Uterus (tissue), 4 donors: ENCODE measurements around the gene NEBL. TPM values are rescaled to one million over a fixed set of nuclear protein-coding genes. Genes with fewer than 3 reads are reported as not detected.

ENCODE experiments used
- DNase-seq, 2 donors: peaks; one replicate each; pipeline ENCODE4 v3.0.0-alpha.2; 2019 to 2020
- H3K27ac ChIP-seq, 2 donors: fragments of 200-600 bp; sonication (generic); 1 replicate in 1 of 2; 2 replicates in 1 of 2; pipeline ENCODE4 v1.5.1; 2016 to 2018
- H3K27me3 ChIP-seq, 2 donors: fragments of 200-600 bp; sonication (generic); one replicate each; pipeline ENCODE4 v1.5.1; 2018 to 2019; ENCODE audit warnings: control low read depth in 1 of 2
- H3K36me3 ChIP-seq, 2 donors: fragments of 200-600 bp; sonication (generic); one replicate each; pipeline ENCODE4 v1.5.1; 2019; ENCODE audit warnings: control low read depth in 1 of 2
- H3K4me1 ChIP-seq, 2 donors: fragments of 200-600 bp; sonication (generic); one replicate each; pipeline ENCODE4 v1.5.1; 2018 to 2019; ENCODE audit warnings: control low read depth in 1 of 2
- H3K4me3 ChIP-seq, 2 donors: fragments of 200-600 bp; sonication (generic); 1 replicate in 1 of 2; 2 replicates in 1 of 2; pipeline ENCODE4 v1.5.1; 2018 to 2019; ENCODE audit warnings: mild to moderate bottlenecking in 1 of 2
- H3K9me3 ChIP-seq, 2 donors: fragments of 200-600 bp; sonication (generic); one replicate each; pipeline ENCODE4 v1.5.1; 2019; ENCODE audit warnings: control low read depth in 1 of 2
- POLR2A ChIP-seq, 2 donors: fragments of 450-650 bp; IDR thresholded peaks; one replicate each; pipeline ENCODE4 v1.6.1; 2016; ENCODE audit warnings: antibody characterized with exemption in 2 of 2, mild to moderate bottlenecking in 1 of 2, moderate library complexity in 1 of 2
- intact Hi-C: fragments of 100-400 bp; cut with DNase I; formaldehyde crosslinking; loops from one replicate; pipeline ENCODE4 v1.15.1; 2023; ENCODE audit warnings: low total_unique reads
- total RNA-seq, 4 donors: library from RNA; depleted of rRNA in 3 of 4; stranded (reverse); fragments of >200 nt in 3 of 4; gene quantifications; one replicate each; pipeline versions ENCODE4 v1.1.0 to v1.2.4, GENCODE V29; 2014 to 2023
- TF ChIP-seq, protein P1 (sequence below), 4 experiments: fragments of 200-600 bp in 2 of 4; fragments of 450-650 bp in 2 of 4; sonication (generic) in 2 of 4; IDR thresholded peaks; one replicate each; pipeline ENCODE4 v1.5.1; 2016 to 2019; ENCODE audit warnings: antibody characterized with exemption in 4 of 4, mild to moderate bottlenecking in 2 of 4, moderate library complexity in 1 of 4
- donor health status: DM: yes; HTN: yes; CAD: no.

The NEBL gene
- total RNA-seq, 4 donors from 2014 or later, result 0.26 to 22.2 (median 1.6) TPM

DNA sequence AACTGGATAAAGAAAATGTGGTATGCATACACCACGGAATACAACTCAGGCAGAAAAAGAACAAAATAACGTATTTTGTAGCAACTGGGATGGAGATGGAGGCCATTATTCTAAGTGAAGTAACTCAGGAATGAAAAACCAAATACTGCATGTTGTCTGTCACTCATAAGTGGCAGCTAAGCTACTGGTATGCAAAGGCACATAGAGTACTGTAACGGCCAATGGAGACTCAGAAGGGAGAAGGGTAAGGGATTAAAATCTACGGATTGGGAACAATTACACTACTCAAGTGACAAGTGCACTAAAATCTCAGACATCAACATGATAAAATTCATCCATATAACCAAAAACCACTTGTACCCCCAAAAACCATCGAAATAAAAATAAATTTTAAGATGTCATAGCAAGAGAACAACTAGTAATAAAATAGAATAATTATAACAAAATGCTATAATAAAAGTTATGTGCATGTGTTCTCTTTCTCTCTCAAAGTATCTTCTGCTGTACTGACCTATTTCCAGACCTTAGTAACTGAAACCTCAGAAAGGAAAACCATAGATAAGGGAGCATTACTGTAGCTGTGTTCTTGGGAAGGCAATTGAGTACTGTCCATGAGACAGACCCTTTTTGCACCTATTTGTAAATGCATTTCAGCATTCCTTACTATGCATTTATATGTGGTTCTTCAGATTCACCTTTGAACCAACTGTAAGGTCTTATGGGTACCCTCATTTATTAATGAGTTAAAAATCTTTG lies 6.7 kb upstream of the NEBL start:
- TF ChIP-seq, protein P1, sequence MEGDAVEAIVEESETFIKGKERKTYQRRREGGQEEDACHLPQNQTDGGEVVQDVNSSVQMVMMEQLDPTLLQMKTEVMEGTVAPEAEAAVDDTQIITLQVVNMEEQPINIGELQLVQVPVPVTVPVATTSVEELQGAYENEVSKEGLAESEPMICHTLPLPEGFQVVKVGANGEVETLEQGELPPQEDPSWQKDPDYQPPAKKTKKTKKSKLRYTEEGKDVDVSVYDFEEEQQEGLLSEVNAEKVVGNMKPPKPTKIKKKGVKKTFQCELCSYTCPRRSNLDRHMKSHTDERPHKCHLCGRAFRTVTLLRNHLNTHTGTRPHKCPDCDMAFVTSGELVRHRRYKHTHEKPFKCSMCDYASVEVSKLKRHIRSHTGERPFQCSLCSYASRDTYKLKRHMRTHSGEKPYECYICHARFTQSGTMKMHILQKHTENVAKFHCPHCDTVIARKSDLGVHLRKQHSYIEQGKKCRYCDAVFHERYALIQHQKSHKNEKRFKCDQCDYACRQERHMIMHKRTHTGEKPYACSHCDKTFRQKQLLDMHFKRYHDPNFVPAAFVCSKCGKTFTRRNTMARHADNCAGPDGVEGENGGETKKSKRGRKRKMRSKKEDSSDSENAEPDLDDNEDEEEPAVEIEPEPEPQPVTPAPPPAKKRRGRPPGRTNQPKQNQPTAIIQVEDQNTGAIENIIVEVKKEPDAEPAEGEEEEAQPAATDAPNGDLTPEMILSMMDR (IDR thresholded peaks at IDR 0.05), result no peak
- TF ChIP-seq POLR2A (IDR thresholded peaks at IDR 0.05), result no peak

GRCh38 chr10:20901110-20901509 lies 4.0 kb upstream of the NEBL start:
- no peak for TF ChIP-seq POLR2A (IDR thresholded peaks at IDR 0.05)
- TF ChIP-seq, protein P1 (IDR thresholded peaks at IDR 0.05), result no peak
- no peaks in the 10 kb centered on the region for H3K36me3 ChIP-seq
- no peaks in the 10 kb centered on the region for H3K4me1 ChIP-seq
- no peak overlapping the region for H3K4me3 ChIP-seq
- no peak overlapping the region for H3K27ac ChIP-seq
- no peaks in the 10 kb centered on the region for H3K27me3 ChIP-seq
- intact Hi-C loops, result no loop called here
- H3K9me3 ChIP-seq, result no peaks in the 10 kb centered on the region
- DNase-seq, result no peak

More for the DNA sequence above, 6.7 kb upstream of the NEBL start:
- Histone ChIP-seq H3K27me3 (no peaks in the 10 kb centered on the region), H3K4me1 (no peaks in the 10 kb centered on the region), H3K9me3 (no peaks in the 10 kb centered on the region), H3K27ac (no peak overlapping the region), H3K4me3 (no peak overlapping the region), H3K36me3 (no peaks in the 10 kb centered on the region)
- intact Hi-C loops, result no loop called here
- DNase-seq, result no peak

DNA sequence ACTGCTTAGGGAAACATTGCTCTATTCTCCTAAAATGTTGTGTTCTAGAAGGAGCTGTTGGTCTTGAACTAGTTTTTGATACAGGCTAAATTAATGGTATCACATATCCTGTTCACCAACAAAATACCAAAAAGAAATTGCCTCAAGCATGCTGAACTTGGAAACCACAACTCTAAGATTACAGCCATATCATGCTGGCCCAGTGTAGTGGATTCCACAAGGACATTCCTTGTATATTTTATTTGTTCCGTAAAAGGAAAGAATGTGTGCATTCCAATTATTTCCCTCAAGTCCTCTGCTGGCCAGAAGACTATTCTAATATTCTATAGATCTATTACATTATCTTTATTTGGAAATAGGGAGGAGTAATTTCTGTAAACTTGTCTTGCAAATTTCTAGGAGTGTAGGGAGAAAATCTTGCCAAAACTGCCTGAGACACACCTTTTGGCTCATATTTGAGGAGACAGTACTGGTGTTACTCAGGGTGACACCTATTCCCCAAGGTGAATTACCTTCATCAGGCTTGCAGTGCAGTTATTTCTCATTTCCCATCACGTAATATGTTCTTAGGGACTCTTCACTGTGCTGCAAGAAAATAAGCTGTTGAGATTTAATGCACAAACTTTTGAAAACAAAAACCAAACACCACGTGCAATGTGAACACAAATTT lies 1.9 kb upstream of the NEBL start:
- Histone ChIP-seq H3K9me3 (no peaks in the 10 kb centered on the region), H3K4me3 (no peak overlapping the region), H3K4me1 (no peaks in the 10 kb centered on the region), H3K36me3 (no peaks in the 10 kb centered on the region), H3K27me3 (no peaks in the 10 kb centered on the region), H3K27ac (no peak overlapping the region)
- TF ChIP-seq POLR2A (IDR thresholded peaks at IDR 0.05), result no peak
- TF ChIP-seq, protein P1 (IDR thresholded peaks at IDR 0.05), result no peak
- intact Hi-C loops, result no loop called here
- no peak for DNase-seq

- Histone ChIP-seq H3K4me3 (no peak overlapping the region), H3K9me3 (no peaks in the 10 kb centered on the region), H3K27ac (no peak overlapping the region), H3K27me3 (no peaks in the 10 kb centered on the region), H3K36me3 (no peaks in the 10 kb centered on the region), H3K4me1 (no peaks in the 10 kb centered on the region)
- TF ChIP-seq, protein P1 (IDR thresholded peaks at IDR 0.05), result no peak
- no peak for TF ChIP-seq POLR2A (IDR thresholded peaks at IDR 0.05)
- intact Hi-C loops, result no loop called here
- no peak for DNase-seq
Observed at GRCh38 chr10:20893297-20893696, 3.8 kb downstream of the NEBL start.

- no peak for DNase-seq
- H3K27me3 ChIP-seq, result no peaks in the 10 kb centered on the region
- H3K4me1 ChIP-seq, result no peaks in the 10 kb centered on the region
- no peaks in the 10 kb centered on the region for H3K9me3 ChIP-seq
- intact Hi-C loops, result no loop called here
- H3K36me3 ChIP-seq, result no peaks in the 10 kb centered on the region
- H3K4me3 ChIP-seq, result no peak overlapping the region
- TF ChIP-seq POLR2A (IDR thresholded peaks at IDR 0.05), result no peak
- TF ChIP-seq, protein P1 (IDR thresholded peaks at IDR 0.05), result no peak
- H3K27ac ChIP-seq, result no peak overlapping the region
Observed at GRCh38 chr10:20892796-20893195, 4.3 kb downstream of the NEBL start.
